A549 (cell line): ENCODE measurements around the gene MAP1LC3C.

Experiments used
- KDM5A ChIP-seq: fragments of 200-600 bp; sonication (generic); IDR thresholded peaks from 2 replicates; pipeline ENCODE4 v1.6.1; 2016; ENCODE audit warnings: antibody characterized with exemption, mild to moderate bottlenecking
- NFE2L2 ChIP-seq: fragments of 150-350 bp; conservative IDR thresholded peaks from 2 replicates; pipeline ENCODE4 v1.6.1; 2014; ENCODE audit warnings: low read length
- POLR2A ChIP-seq: IDR thresholded peaks from 2 replicates; pipeline ENCODE4 v1.6.1; 2012; ENCODE audit warnings: mild to moderate bottlenecking, low read length
- TF ChIP-seq, protein P1 (sequence below): fragments of >200 bp; sonication (Bioruptor Twin); formaldehyde crosslinking; IDR thresholded peaks from 3 replicates; pipeline ENCODE4 v1.5.1; 2016
- TF ChIP-seq, protein P2 (sequence below): IDR thresholded peaks from 2 replicates; pipeline ENCODE4 v1.6.1; 2012
- TF ChIP-seq, protein P3 (sequence below): fragments of 250-450 bp; sonication (Bioruptor Pico); IDR thresholded peaks from 2 replicates; pipeline ENCODE4 v1.5.0; 2021; ENCODE audit warnings: mild to moderate bottlenecking, moderate library complexity, borderline replicate concordance
- TF ChIP-seq, protein P4 (sequence below): fragments of 200-600 bp; sonication (generic); IDR thresholded peaks from 2 replicates; pipeline ENCODE4 v1.6.1; 2016; ENCODE audit warnings: antibody characterized with exemption, mild to moderate bottlenecking, moderate library complexity
- TF ChIP-seq, protein P5 (sequence below): fragments of 450-650 bp; IDR thresholded peaks from 2 replicates; pipeline ENCODE4 v1.6.1; 2014; ENCODE audit warnings: antibody characterized with exemption

DNA sequence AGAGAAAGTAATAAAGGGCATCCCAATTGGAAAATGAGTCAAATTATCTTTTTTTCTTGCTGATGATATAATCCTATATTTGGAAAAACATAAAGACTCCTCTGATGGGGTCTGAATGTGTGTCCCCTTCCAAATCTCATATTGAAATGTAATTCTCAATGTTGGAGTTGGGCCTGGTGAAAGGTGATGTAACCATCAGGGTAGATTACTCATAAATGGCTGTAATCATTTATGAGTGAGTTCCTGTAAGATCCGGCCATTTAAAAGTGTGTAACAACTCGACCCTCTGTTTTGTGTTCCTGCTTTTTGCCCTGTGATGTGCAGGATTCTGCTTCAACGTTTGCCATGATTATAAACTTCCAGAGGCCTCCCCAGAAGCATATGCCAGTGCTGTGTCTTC is 44.3 kb upstream of the MAP1LC3C start:
- TF ChIP-seq, protein P1, sequence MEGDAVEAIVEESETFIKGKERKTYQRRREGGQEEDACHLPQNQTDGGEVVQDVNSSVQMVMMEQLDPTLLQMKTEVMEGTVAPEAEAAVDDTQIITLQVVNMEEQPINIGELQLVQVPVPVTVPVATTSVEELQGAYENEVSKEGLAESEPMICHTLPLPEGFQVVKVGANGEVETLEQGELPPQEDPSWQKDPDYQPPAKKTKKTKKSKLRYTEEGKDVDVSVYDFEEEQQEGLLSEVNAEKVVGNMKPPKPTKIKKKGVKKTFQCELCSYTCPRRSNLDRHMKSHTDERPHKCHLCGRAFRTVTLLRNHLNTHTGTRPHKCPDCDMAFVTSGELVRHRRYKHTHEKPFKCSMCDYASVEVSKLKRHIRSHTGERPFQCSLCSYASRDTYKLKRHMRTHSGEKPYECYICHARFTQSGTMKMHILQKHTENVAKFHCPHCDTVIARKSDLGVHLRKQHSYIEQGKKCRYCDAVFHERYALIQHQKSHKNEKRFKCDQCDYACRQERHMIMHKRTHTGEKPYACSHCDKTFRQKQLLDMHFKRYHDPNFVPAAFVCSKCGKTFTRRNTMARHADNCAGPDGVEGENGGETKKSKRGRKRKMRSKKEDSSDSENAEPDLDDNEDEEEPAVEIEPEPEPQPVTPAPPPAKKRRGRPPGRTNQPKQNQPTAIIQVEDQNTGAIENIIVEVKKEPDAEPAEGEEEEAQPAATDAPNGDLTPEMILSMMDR: no peak
- TF ChIP-seq NFE2L2 (no peak), POLR2A (no peak), KDM5A (no peak)
- TF ChIP-seq, protein P2, sequence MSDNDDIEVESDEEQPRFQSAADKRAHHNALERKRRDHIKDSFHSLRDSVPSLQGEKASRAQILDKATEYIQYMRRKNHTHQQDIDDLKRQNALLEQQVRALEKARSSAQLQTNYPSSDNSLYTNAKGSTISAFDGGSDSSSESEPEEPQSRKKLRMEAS: no peak
- TF ChIP-seq, protein P3, sequence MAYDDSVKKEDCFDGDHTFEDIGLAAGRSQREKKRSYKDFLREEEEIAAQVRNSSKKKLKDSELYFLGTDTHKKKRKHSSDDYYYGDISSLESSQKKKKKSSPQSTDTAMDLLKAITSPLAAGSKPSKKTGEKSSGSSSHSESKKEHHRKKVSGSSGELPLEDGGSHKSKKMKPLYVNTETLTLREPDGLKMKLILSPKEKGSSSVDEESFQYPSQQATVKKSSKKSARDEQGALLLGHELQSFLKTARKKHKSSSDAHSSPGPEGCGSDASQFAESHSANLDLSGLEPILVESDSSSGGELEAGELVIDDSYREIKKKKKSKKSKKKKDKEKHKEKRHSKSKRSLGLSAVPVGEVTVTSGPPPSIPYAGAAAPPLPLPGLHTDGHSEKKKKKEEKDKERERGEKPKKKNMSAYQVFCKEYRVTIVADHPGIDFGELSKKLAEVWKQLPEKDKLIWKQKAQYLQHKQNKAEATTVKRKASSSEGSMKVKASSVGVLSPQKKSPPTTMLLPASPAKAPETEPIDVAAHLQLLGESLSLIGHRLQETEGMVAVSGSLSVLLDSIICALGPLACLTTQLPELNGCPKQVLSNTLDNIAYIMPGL (CRISPR knock-in tag): no peak
- TF ChIP-seq, protein P4, sequence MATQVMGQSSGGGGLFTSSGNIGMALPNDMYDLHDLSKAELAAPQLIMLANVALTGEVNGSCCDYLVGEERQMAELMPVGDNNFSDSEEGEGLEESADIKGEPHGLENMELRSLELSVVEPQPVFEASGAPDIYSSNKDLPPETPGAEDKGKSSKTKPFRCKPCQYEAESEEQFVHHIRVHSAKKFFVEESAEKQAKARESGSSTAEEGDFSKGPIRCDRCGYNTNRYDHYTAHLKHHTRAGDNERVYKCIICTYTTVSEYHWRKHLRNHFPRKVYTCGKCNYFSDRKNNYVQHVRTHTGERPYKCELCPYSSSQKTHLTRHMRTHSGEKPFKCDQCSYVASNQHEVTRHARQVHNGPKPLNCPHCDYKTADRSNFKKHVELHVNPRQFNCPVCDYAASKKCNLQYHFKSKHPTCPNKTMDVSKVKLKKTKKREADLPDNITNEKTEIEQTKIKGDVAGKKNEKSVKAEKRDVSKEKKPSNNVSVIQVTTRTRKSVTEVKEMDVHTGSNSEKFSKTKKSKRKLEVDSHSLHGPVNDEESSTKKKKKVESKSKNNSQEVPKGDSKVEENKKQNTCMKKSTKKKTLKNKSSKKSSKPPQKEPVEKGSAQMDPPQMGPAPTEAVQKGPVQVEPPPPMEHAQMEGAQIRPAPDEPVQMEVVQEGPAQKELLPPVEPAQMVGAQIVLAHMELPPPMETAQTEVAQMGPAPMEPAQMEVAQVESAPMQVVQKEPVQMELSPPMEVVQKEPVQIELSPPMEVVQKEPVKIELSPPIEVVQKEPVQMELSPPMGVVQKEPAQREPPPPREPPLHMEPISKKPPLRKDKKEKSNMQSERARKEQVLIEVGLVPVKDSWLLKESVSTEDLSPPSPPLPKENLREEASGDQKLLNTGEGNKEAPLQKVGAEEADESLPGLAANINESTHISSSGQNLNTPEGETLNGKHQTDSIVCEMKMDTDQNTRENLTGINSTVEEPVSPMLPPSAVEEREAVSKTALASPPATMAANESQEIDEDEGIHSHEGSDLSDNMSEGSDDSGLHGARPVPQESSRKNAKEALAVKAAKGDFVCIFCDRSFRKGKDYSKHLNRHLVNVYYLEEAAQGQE: no peak
- TF ChIP-seq, protein P5, sequence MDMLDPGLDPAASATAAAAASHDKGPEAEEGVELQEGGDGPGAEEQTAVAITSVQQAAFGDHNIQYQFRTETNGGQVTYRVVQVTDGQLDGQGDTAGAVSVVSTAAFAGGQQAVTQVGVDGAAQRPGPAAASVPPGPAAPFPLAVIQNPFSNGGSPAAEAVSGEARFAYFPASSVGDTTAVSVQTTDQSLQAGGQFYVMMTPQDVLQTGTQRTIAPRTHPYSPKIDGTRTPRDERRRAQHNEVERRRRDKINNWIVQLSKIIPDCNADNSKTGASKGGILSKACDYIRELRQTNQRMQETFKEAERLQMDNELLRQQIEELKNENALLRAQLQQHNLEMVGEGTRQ: no peak
